Stimulated activated CD8-positive, alpha-beta memory T cell treated with anti-CD3 and anti-CD28 coated beads, Interleukin-12 subunit alpha, Interleukin-12 subunit beta, amount 100 ng/mL, for 4 hours (primary cell): ENCODE results near the gene PMFBP1.

Experiments
- DNase-seq: peaks from one replicate; pipeline ENCODE4 v3.0.0-alpha.2; 2020; ENCODE audit warnings: low read depth

Gene PMFBP1, protein sequence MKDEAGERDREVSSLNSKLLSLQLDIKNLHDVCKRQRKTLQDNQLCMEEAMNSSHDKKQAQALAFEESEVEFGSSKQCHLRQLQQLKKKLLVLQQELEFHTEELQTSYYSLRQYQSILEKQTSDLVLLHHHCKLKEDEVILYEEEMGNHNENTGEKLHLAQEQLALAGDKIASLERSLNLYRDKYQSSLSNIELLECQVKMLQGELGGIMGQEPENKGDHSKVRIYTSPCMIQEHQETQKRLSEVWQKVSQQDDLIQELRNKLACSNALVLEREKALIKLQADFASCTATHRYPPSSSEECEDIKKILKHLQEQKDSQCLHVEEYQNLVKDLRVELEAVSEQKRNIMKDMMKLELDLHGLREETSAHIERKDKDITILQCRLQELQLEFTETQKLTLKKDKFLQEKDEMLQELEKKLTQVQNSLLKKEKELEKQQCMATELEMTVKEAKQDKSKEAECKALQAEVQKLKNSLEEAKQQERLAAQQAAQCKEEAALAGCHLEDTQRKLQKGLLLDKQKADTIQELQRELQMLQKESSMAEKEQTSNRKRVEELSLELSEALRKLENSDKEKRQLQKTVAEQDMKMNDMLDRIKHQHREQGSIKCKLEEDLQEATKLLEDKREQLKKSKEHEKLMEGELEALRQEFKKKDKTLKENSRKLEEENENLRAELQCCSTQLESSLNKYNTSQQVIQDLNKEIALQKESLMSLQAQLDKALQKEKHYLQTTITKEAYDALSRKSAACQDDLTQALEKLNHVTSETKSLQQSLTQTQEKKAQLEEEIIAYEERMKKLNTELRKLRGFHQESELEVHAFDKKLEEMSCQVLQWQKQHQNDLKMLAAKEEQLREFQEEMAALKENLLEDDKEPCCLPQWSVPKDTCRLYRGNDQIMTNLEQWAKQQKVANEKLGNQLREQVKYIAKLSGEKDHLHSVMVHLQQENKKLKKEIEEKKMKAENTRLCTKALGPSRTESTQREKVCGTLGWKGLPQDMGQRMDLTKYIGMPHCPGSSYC

DNA sequence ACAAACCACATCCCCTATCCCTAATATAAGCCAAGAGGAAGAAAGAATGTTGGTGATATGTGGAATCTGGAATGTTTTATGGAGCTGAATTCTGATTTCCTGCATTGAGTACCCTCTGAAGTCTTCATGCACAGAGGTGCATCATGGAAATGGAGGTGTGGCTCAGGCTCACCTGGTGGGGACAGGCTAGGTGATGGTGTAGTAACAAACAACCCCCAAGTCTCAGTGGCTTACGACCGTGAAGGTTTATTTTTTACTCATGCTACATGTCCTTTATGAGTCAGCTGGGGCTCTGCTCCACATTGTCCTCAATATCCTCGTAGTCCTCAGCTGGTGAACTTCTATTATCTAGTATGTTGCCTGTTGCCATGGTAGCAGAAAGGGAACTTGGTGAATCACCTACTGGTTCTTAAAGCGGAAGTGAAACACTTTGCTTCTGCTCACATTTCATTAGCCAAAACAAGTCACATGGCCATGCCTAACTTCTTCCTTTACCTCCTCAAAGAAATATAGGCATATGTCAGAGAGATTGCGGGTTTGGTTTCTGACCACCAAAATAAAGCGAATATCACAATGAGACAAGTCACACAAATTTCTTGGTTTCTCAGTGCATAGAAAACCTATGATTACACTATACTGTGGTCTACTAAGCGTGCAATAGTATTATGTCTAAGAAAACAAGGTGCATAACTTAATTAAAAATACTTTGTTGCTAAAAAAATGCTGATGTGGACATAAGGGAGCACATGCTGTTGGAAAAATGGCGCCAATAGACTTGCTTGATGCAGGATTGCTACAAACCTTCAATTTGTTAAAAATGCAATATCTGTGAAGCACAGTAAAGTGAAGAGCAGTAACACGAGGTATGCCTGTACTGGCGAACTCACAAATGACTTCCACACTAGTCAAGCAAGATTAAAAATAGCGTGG, at the start of gene PMFBP1:
PMFBP1 (minus strand) TSS at position 51 of the 930 bp plus-strand sequence. CDS start 947 bp downstream, outside the sequence.
- DNase-seq = no peak

DNA sequence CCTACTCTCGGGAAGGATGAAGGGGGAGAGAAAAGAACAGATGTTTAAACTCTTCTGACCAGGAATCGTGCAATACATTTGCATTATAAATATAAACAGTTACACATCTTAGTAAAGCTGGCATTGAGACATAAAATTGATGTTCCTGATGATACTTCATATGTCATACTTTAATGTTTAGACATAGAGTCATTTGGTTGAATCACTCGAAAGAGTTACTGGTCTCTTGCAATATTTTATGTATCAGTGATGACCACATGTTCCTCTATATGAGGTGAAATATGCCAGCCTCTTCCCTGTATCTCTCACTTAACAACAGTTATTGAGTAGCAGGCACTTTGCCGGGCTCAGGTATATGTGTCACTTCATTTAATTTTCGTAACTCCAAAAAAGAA, 49.7 kb upstream of the PMFBP1 start:
- no peak for DNase-seq

DNA sequence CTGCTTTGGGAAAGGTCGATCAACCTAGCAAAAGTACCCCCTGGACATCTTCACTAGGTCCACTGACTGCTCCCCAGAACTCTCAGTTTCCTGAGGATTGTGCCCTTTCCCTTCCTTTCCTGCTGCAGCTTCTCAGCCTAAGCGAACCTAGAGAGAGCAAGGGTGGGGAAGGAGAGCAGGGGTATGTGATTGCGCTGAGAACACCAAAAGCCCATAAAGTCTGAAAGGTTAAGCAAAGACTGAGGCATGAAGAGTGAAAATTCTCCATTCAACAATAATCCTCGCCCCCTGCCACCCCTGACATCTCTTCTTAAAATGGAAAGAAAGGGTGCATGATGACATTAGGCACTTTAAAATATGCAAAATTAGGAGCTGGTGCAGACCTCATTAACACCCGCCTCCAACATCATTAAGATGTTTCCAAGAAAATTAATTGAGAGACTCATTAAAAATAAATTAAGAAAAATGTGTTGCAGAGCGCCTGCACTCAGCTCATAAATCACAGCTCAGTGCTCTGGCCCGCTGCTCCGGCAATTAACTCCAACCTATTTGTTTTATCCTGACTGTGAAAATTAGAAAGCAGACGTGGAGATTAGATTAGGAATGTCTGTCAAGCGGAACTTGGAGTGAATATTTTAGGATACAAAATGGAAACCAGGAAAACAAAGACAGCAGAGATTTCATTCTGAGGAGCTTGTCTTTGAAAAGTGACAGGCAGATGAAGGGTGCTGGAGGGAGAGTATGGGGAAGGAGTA, 49.1 kb upstream of the PMFBP1 start:
- DNase-seq = no peak

DNA sequence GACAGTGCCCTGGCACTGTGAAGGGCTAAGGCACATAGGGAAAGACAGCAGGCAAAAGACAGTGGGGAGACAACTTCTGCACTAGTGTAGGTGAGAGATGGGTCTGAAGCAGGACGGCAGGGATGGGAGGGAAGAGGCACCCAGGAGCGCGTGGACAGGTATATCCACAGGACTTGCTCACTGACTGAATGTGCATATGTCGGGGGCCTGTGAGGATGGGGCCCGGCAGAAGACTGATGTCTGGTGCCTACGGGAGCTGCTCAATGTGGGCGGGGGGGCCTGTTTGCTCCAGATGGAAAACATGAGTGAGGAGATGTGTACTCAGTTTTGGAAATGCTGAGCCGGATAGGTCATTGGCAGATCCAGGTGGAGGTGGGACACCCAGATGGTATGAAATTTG, 47.3 kb upstream of the PMFBP1 start:
- DNase-seq = no peak

DNA sequence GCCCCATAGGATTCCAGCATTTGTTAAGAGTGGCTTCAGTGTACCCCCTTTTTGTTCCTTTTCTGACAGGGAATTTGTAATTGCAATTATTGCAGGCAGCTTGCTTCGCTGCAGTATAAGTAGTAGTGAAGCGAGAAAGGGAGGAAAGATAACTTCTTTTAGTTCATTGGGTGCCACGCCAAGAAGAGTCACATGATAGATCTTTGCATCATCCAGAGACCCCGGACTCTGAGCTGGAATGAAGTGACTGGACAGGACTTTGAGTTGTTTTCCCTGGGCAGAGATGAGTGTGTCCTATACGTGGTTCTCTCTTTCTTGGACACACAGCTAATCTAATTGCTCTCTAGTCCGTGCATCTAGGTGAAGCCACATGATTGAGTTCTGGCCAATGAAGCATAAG, 44.8 kb upstream of the PMFBP1 start:
- no peak for DNase-seq

DNA sequence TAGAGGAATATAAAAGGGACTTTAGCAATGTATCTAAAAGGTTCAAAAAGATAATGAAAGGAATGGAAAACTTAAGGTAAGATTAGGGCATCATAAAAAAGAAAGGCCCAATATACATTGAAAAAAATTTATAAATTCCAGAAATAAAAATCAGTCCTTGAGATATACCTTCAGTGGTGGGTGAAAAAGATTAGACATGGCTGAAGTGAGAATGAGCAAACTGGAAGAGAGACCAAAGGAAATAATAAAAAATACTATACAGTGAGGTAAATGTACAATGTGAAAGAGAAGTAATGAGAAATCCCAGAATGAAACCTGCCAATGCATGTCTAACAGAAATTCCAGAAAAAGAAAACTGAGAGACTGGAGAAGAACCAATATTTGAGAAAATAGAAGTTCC, 42.9 kb upstream of the PMFBP1 start:
- no peak for DNase-seq

DNA sequence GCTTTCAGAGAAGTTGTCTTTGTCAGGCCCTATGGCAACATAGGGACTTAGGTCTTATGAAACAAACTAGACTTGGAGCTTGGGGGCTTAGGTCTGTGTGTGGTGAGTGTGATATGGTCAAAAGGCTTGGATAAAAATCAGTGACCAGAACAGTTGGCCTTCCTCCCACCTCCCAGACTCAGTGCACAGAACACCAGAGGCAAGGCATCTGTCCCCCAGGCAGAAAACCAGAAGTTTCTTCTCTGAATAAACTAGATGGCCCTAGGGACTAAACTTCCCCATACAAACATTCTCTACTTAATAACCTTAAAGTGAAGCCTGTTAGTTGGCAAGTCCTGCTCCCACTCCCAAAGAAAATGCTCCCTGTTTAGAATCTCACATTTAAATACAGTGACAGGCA, 39.2 kb upstream of the PMFBP1 start:
- DNase-seq = no peak

DNA sequence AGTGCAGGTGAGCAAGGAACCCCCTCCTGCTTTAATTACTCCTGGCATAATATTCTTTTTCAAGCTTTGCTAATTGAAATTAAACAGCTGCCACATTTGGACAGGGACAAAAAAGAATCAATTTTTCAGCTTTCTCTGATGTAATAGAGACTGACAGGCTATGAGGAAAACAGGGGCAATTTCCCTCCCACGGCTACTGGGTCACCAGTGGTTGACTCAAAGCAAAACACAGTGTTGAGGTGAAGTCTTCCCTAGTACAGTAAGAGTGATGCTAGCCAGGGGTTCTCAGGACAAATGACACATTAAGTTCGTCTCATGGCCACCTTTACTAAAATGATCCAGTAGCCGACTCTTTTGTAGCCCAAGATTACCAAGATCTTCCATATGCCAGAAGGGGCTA, 38.6 kb upstream of the PMFBP1 start:
- DNase-seq = no peak

DNA sequence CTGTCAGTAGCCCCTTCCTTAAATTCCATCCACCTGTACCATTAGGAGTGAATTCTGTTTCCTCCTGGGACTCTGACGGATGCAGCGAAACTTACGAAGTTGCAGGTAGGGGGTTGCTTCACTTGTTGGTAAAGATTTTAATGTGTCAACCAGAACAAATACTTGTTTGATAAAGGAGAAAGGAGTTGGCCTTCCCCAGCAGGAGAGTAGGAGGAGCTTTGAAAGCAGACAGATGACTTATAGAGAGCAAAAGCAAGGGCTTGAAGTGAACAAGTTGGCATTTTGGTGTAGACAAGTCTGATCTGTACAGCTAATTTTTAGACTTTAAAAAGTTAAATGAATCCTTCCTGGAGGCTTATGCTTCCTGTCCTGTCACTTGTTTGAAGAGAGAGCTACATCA, 38.1 kb upstream of the PMFBP1 start:
- DNase-seq = no peak

DNA sequence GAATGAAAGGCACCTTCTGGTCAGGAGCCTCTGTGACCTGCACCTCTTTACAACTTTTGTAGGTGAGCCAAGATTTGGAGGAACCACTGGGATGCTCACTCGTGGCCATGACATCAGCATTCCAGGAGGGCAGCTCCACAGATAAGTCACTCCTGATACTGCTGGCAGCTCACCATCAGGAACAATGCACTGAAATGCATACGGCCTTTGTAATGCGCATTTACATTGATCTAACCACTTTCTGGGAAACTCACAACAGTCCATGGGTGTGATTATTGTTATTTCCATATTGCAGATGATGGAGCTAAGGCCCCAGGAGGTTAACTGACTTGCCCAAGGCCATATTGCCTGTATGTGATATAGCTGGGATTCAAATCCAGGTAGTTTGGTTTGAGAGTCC, 34.3 kb upstream of the PMFBP1 start:
- no peak for DNase-seq

DNA sequence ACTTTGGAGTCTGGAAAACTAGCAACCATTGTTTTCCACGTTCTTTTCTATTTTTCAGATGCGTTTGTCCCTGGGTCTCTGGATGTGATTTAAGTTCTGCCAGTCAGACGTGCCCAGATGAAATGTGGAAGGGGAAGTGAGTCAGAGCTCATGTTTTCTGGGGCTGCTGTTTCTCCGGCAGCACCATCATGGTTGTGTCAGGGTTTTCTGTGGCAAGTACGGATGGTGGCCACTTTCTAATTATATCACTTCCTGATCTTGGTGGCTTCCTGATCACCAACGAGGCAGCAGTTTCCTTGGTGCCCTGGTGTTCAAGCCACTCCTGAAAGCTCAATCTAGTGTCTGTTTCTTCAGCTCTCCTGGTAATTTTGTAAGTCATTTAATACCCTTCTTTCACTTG, 31.4 kb upstream of the PMFBP1 start:
- DNase-seq = no peak

DNA sequence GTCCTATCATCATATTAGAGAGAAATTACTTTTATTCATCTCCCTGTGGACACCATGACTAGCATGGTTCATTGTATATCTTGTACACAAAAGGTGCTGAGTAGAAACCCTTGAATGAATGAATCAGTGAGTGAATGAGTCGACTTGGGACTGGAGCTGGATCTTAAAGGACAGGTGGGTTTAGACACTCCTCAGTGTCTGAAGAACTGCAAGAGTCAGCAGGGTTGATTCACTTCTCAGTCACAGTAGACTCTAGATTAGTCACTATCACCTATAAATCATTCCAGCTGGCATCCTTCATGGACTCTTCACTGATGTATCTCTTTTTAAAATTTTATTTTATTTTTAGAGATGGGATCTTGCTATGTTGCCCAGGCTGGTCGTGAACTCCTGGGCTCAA, 30.1 kb upstream of the PMFBP1 start:
- no peak for DNase-seq

DNA sequence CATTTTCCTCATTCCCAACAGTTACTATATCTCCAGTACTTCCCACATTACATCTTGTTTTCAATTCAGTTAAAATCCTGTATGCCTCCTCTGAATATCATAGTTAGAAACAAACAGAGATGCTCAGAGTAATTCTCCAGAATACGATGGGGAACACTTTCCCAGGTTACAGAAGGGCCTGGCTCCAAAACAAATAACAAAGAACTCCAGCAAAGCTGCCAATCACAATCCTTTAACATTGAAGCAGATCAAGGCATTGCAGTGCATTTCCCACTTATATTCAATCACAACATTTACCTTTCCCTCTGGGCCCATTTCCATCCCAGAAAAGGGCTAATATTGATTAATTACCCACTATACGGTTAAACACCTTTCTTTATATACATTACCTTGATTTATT, 29.4 kb upstream of the PMFBP1 start:
- DNase-seq = no peak

DNA sequence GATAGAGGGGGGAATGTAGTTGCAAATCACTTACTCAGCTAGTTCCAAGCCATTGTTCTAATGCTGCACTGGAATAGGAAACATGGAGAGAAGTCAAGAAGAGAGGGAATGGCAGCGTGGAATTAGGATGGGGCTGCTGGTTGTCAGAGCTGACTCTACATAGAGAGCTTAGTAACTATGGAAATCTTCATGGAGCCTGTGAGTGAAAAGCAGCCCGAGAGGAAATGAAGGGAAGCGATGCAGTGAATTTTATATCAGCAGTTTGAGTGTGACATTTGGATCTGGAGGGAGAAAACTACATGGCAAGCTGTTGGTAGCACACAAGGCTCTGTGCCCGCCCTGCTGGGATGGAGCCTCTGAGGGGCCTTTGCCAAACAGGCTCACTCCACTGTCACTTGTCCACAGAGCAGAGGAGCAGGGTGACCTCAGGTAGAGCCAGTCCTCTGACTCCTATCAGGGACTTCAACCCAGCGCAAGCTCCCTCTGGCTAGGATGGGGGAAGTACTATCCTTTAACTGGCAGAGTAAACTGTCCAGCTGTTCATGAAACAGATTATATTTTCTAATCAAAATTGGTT, 27.9 kb upstream of the PMFBP1 start:
- no peak for DNase-seq

DNA sequence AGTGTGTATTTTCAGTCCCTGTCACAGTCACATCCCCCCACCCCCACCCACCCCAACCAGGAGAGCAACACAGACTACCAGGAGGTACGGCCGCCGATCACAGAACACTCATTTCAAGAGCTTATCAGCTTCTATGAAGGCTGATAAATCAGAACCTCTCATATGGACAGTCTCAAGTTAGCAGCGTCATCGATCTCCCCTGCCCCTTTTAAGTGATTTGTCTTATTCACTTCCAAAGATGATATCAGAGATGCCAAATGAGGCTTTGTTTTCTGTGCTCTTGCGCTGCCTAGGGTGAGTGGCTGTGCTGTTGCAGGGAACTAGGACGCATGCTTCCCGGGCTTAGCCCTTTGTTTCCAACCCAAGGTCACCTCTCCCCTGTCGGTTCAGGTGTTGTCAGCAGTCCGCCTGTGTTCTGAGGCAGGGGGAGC, 26.8 kb upstream of the PMFBP1 start:
- no peak for DNase-seq

DNA sequence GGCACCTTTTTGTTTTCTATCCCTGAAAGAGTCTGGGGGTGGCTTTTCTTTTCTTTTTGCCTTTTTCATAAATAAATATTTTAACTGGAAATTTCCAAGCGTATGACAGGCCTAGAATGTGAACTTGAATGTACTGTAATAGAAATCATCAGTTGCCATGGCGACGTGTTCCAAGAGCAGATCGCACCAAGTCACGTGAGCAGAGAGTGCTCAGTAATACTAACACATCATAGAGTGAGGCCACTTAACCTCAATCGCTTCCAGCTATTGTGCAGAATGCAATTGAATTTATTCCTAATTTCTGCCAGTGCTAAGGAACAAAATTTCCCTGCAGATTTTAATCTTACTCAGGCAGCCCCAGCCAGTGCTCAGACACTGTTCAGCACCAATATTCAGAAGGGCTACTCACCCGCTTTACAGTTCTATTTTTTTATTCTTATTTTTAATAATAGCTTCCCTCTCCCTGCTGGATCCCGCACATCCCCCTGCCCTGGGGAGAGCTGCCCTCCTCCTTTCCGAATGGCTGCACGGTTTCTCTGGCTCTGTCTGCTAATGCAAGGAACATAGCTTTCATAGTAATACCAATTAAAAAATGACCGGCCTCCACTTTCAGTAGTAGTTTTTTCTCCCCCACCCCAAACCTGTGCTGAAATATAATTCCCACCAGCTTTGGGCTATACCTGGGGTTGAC, 26.2 kb upstream of the PMFBP1 start:
- DNase-seq = no peak

DNA sequence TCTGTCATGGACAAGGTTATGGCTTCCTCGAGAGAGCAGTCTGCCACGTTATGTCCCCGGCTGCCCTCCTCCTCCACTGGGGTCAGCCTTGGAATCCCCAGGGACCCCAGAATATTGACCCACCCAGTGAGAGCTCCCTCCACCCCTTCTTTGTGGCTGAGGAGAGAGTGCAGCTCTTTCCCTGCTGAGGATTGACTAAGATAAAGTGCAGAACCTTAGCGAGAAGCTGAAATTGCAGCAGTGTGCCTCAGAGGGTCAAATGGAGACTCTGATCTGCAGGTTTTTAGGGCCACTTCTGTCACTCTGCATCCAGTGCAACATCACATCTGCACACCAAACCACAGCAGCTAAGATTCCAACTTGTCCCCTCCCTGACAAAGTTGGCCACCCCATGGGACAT, 25.6 kb upstream of the PMFBP1 start:
- DNase-seq = no peak

DNA sequence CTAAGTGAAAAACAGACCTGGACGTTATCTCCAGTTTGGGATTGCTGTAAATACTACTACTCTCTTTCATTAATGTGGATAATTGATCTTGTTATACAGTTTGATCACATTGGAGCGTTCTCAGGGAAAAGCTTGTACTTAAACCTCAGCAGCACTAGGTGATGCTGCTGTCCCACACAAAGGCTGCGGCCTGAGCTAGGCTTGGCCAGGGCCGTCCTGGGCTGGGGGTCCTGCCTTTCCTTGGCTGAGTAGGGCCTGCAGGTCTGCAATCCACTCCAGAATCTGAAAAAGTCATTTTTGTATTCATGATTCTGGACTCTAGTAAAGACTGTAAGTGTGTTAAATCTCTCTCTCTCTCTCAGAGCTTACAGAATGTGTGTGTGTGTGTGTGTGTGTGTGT, 23.7 kb upstream of the PMFBP1 start:
- DNase-seq = no peak

DNA sequence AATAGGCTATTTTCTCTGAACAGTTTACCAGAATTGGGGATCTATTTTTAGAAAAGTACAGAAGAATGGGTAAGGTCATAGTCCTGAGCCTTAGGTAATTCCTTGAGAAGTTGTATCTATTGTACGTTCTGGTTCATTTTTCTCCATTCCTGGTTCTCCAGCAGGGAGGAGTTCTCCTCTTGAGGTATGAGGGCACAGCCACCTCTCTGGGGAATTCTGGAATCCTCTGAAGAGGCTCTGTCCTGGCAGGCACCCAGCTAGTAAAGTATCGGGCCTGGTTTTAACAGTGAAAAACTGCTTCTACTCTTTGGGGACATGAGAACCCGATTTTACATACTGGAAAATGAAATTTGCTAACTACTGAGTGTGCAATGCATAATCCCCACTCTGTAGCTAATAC, 19.6 kb upstream of the PMFBP1 start:
- no peak for DNase-seq

DNA sequence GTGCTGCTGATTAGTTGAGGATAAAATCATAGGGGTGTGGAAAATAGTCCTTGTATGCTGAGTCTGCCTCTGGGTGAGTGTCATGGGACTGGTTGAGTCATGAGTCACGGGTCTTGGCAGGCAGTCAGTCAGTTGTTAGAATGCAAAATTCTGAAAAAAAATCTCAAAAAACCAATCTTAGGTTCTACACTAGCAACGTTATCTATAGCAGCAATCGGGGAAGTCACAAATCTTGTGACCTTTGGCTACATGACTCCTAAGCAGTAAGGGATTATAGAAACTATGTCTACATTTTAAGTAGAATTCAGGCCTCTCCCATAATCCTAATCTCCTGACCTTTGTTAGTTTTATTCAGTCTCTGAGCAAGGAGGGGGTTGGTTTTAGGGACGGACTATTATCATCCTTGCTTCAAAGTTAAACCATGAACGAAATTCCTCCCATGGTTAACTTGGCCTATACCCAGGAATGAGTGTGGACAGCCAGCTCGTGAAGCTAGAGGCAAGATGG, 18.0 kb upstream of the PMFBP1 start:
- DNase-seq = no peak
